Body of pancreas (tissue), 4 donors: ENCODE results near the gene TOR2A. TPM values are rescaled to one million over a fixed set of nuclear protein-coding genes. Genes with fewer than 3 reads are reported as not detected.

Experiments used
- ATAC-seq: fragments of 150-250 bp; one replicate; pipeline ENCODE4 v1.9.1; 2016
- DNase-seq, 4 donors: peaks; one replicate each; pipeline ENCODE4 v3.0.0-alpha.2; 2019
- H3K27ac ChIP-seq, 4 donors: fragments of 200-600 bp; sonication (generic); 1 replicate in 3 of 4; 2 replicates in 1 of 4; pipeline versions ENCODE4 v1.5.1 to v1.6.1; 2016 to 2019; ENCODE audit warnings: mild to moderate bottlenecking in 1 of 4, mixed read lengths in 1 of 4, moderate library complexity in 1 of 4
- H3K27me3 ChIP-seq, 2 donors: fragments of 200-600 bp; sonication (generic); one replicate each; pipeline ENCODE4 v1.6.0; 2016; ENCODE audit warnings: mild to moderate bottlenecking in 1 of 2
- H3K36me3 ChIP-seq, 2 donors: fragments of 200-600 bp; sonication (generic); replicated peaks in 1 of 2; 2 replicates each; pipeline ENCODE4 v1.5.1; 2016; ENCODE audit warnings: low read depth in 2 of 2; ENCODE audit not compliant: insufficient read depth in 1 of 2
- H3K4me1 ChIP-seq: fragments of 200-600 bp; sonication (generic); one replicate; pipeline ENCODE4 v1.6.0; 2016
- H3K4me3 ChIP-seq, 2 donors: fragments of 200-600 bp; sonication (generic); 1 replicate in 1 of 2; 2 replicates in 1 of 2; pipeline ENCODE4 v1.5.1; 2016 to 2019
- H3K9me3 ChIP-seq, 3 donors: fragments of 200-600 bp; sonication (generic); 1 replicate in 2 of 3; 2 replicates in 1 of 3; pipeline ENCODE4 v1.5.1; 2016
- POLR2A ChIP-seq, 3 donors: fragments of 450-650 bp; IDR thresholded peaks; one replicate each; pipeline ENCODE4 v1.6.1; 2016; ENCODE audit warnings: antibody characterized with exemption in 3 of 3, mild to moderate bottlenecking in 2 of 3
- WGBS, 2 donors: methylation state at CpG; one replicate each; pipeline ENCODE4 v1.1.5; 2017; 5-methylcytosine and 5-hydroxymethylcytosine counted together
- intact Hi-C: fragments of 100-400 bp; cut with DNase I; formaldehyde crosslinking; loops from one replicate; pipeline ENCODE4 v1.15.1; 2023
- total RNA-seq, 2 donors: library from RNA; depleted of rRNA; stranded (reverse); fragments of >200 nt; gene quantifications; one replicate each; pipeline ENCODE4 v1.1.0, GENCODE V29; 2016
- TF ChIP-seq, protein P1 (sequence below), 7 experiments: fragments of 450-650 bp in 4 of 7; fragments of 200-600 bp in 3 of 7; sonication (generic) in 3 of 7; IDR thresholded peaks; one replicate each; pipeline ENCODE4 v1.5.1; 2016 to 2019; ENCODE audit warnings: antibody characterized with exemption in 7 of 7

TOR2A gene
- total RNA-seq, 2 donors from 2014 or later, result 8.3 to 14.2 TPM

DNA sequence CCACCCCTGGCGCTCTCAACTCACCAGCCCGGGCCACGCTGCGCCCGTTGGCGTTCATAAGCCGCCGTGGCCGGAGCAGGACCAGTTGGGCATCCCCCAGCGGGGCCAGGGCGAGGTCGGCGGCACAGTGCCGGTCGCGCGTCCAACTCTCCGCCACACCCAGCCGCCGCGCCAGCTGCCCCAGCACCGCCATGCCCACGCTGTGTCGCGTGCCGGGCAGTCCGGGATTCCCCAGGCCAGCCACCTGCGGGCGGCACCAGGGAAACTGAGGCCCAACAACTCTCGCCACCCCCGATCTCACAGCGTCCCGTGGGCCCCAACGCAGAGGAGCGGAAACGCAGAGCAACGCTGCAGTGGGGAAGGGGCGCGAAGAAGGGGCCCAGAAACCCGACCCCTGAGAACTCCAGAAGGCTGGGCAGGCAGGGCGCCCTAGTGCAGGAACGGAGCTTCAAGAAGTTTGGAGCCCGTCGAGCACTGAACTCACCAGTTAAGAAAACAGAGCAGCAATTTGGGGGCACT is 20.1 kb downstream of the TOR2A start:
- no peak for TF ChIP-seq POLR2A (IDR thresholded peaks at IDR 0.05)
- TF ChIP-seq, protein P1, sequence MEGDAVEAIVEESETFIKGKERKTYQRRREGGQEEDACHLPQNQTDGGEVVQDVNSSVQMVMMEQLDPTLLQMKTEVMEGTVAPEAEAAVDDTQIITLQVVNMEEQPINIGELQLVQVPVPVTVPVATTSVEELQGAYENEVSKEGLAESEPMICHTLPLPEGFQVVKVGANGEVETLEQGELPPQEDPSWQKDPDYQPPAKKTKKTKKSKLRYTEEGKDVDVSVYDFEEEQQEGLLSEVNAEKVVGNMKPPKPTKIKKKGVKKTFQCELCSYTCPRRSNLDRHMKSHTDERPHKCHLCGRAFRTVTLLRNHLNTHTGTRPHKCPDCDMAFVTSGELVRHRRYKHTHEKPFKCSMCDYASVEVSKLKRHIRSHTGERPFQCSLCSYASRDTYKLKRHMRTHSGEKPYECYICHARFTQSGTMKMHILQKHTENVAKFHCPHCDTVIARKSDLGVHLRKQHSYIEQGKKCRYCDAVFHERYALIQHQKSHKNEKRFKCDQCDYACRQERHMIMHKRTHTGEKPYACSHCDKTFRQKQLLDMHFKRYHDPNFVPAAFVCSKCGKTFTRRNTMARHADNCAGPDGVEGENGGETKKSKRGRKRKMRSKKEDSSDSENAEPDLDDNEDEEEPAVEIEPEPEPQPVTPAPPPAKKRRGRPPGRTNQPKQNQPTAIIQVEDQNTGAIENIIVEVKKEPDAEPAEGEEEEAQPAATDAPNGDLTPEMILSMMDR (IDR thresholded peaks at IDR 0.05), result no peak
- Histone ChIP-seq H3K9me3 (no peaks in the 10 kb centered on the region), H3K27ac (peak overlapping the region; percentile 29 to 86 (median 64)), H3K4me3 (peak overlapping the region; percentile 77 to 79), H3K27me3 (no peaks in the 10 kb centered on the region), H3K4me1 (peaks cover 17% of the 10 kb centered on the region), H3K36me3 (no peaks in the 10 kb centered on the region)
- WGBS, 2 donors, result 0% methylated on average over 44 of the region's 44 CpGs; no CpG with 5 or more reads in 1 of the 2 donors
- DNase-seq (peak in 3 of 4 donors; percentile 42 to 45 (median 44)), ATAC-seq (peak; percentile 30)
- intact Hi-C loops, result no loop called here

DNA sequence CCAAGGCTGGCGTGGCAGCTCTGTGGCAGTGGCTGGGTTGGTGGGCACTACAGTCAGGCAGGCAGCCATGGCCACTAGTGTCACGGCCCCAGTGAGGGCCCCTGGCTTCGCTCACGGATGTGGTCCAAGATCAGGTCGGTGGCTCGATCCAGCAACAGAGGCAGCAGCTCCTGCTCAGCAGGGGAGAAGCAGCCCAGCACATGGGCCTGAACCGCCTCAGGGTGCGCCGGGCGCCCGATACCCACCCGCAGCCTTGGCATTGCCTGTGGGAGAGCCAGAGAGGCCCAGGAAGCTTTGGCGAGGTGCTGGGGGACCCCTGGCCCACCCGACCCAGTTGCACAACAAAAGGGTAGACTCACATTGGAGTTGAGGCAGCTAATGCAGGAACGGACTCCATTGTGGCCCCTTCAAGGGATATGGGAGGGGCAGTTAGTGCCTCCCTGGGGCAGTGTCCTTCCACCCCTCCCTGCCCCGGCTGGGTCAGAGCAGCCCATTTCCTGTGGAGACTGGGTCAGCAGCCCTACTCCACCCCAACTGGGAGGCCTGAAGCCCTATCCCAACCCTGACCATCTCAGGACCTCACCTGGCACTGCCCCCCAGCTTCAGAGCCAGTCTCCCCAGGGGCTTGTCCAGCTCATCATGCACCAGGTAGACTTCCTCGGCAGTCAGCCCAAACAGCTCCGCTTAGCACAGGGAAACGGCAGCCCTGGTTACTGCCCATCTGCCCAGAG is 20.9 kb downstream of the TOR2A start:
- H3K4me3 ChIP-seq, result no peak overlapping the region
- 43 to 74% methylated on average over 4 to 7 of the region's 19 CpGs for WGBS, 2 donors
- DNase-seq, result no peak
- H3K27me3 ChIP-seq, result no peaks in the 10 kb centered on the region
- no peak overlapping the region for H3K27ac ChIP-seq
- H3K4me1 ChIP-seq, result peaks cover 17% of the 10 kb centered on the region
- H3K9me3 ChIP-seq, result no peaks in the 10 kb centered on the region
- no peak for TF ChIP-seq POLR2A (IDR thresholded peaks at IDR 0.05)
- TF ChIP-seq, protein P1 (IDR thresholded peaks at IDR 0.05), result no peak
- intact Hi-C loops, result no loop called here
- H3K36me3 ChIP-seq, result no peaks in the 10 kb centered on the region
- ATAC-seq, result no peak

DNA sequence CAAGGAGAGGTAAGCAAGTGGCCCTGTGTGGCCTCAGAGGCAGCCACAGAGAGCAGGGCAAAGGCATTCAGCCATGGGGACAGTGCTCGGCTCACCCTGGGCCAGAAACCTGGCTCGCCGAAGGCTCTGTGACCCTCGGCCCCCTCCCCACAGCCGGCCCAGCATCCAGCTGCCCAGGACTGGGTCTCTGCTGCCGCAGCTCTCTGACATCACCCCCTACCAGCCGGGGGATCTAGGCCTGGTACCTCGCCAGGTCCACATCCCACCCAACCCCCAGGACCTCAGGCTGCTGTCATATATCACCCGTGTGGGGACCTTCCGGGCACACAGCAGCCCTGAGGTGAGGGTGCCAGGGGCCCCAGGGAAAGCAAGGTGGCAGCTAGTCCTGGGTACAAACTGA is 22.2 kb downstream of the TOR2A start:
- Histone ChIP-seq H3K9me3 (no peaks in the 10 kb centered on the region), H3K27ac (no peak overlapping the region), H3K4me3 (no peak overlapping the region), H3K27me3 (no peaks in the 10 kb centered on the region), H3K4me1 (peaks cover 17% of the 10 kb centered on the region), H3K36me3 (no peaks in the 10 kb centered on the region)
- intact Hi-C loops, result no loop called here
- ATAC-seq, result no peak
- WGBS, 2 donors, result 90 to 93% methylated on average over 3 to 10 of the region's 10 CpGs
- no peak for DNase-seq
- TF ChIP-seq, protein P1 (IDR thresholded peaks at IDR 0.05), result no peak
- no peak for TF ChIP-seq POLR2A (IDR thresholded peaks at IDR 0.05)

DNA sequence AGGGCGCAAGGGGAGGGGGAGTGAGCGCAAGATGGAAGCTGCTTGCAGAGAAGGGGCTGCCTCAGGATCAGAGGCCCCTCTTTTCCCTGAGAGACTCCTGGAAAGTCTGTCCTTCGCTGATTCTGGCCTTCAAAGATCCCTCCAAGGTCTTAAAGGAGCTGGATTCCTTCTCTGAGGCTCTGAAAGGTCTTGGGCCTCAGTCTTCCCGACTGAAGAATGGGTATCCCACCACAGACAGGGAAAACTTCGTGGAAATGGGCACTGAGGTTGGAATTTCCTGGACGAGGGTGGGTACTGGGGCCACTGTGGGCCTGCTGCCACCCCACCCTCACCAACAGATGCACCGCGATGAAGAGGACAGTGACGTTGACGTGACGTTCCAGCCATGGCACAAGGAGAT is 22.7 kb downstream of the TOR2A start:
- H3K27ac ChIP-seq, result no peak overlapping the region
- no peak for ATAC-seq
- intact Hi-C loops, result no loop called here

More for the DNA sequence above, 22.7 kb downstream of the TOR2A start:
- Histone ChIP-seq H3K36me3 (no peaks in the 10 kb centered on the region), H3K9me3 (no peaks in the 10 kb centered on the region), H3K4me1 (peaks cover 17% of the 10 kb centered on the region), H3K27me3 (no peaks in the 10 kb centered on the region), H3K4me3 (no peak overlapping the region)
- TF ChIP-seq, protein P1 (IDR thresholded peaks at IDR 0.05), result no peak
- no peak for TF ChIP-seq POLR2A (IDR thresholded peaks at IDR 0.05)
- no peak for DNase-seq
- WGBS, 2 donors, result 88 to 93% methylated on average over 5 to 11 of the region's 11 CpGs
